ENCODE data around the gene VASH2. TPM values are rescaled to one million over a fixed set of nuclear protein-coding genes. Genes with fewer than 3 reads are reported as not detected.
"Not testable (repeated sequence)": the region's sequence is repeated elsewhere in the genome, so short reads cannot be mapped to it uniquely, and the experiment has no call there.

Gene VASH2
- total RNA-seq, 1 donor from 2014 or later = 27.4 TPM

GRCh38 chr1:212986551-212986950 is 36.2 kb downstream of the VASH2 start:
- Mint-ChIP-seq H3K36me3 (no peaks in the 10 kb centered on the region), H3K4me1 (ENCODE audit: unreplicated experiment) (no peaks in the 10 kb centered on the region), H3K27me3 (no peaks in the 10 kb centered on the region), H3K27ac (no peak overlapping the region), H3K9me3 (no peaks in the 10 kb centered on the region), H3K4me3 (no peak overlapping the region)
- TF ChIP-seq CTCF (conservative IDR thresholded peaks at IDR 0.05) = no peak
- DNase-seq (ENCODE audit: extremely low spot score, unreplicated experiment) = no peak

- Mint-ChIP-seq H3K27me3 (no peaks in the 10 kb centered on the region), H3K9me3 (no peaks in the 10 kb centered on the region), H3K36me3 (peaks cover 6% of the 10 kb centered on the region), H3K4me1 (ENCODE audit: unreplicated experiment) (no peaks in the 10 kb centered on the region), H3K4me3 (no peak overlapping the region), H3K27ac (no peak overlapping the region)
- no peak for DNase-seq (ENCODE audit: extremely low spot score, unreplicated experiment)
- no peak for TF ChIP-seq CTCF (conservative IDR thresholded peaks at IDR 0.05)
Measured at GRCh38 chr1:212987702-212988322, 37.5 kb downstream of the VASH2 start.

- TF ChIP-seq CTCF (conservative IDR thresholded peaks at IDR 0.05) = no peak
- Mint-ChIP-seq H3K27me3 (no peaks in the 10 kb centered on the region), H3K36me3 (peaks cover 6% of the 10 kb centered on the region), H3K9me3 (no peaks in the 10 kb centered on the region), H3K4me1 (ENCODE audit: unreplicated experiment) (no peaks in the 10 kb centered on the region), H3K27ac (no peak overlapping the region), H3K4me3 (no peak overlapping the region)
- no peak for DNase-seq (ENCODE audit: extremely low spot score, unreplicated experiment)
Measured at GRCh38 chr1:212990276-212990675, 39.9 kb downstream of the VASH2 start.

GRCh38 chr1:212993960-212994359 is 43.6 kb downstream of the VASH2 start:
- not testable (repeated sequence) for H3K4me1 Mint-ChIP-seq (ENCODE audit: unreplicated experiment); H3K27ac Mint-ChIP-seq; H3K9me3 Mint-ChIP-seq; H3K27me3 Mint-ChIP-seq; H3K4me3 Mint-ChIP-seq; DNase-seq (ENCODE audit: extremely low spot score, unreplicated experiment)
- peaks cover 11% of the 10 kb centered on the region for H3K36me3 Mint-ChIP-seq

GRCh38 chr1:212994926-212995325 is 44.6 kb downstream of the VASH2 start:
- TF ChIP-seq CTCF (conservative IDR thresholded peaks at IDR 0.05) = no peak
- Mint-ChIP-seq H3K27ac (no peak overlapping the region), H3K9me3 (no peaks in the 10 kb centered on the region), H3K27me3 (no peaks in the 10 kb centered on the region), H3K36me3 (peaks cover 16% of the 10 kb centered on the region), H3K4me1 (ENCODE audit: unreplicated experiment) (no peaks in the 10 kb centered on the region), H3K4me3 (no peak overlapping the region)
- no peak for DNase-seq (ENCODE audit: extremely low spot score, unreplicated experiment)

GRCh38 chr1:213003256-213003655 is 52.9 kb downstream of the VASH2 start:
- H3K4me1 Mint-ChIP-seq (ENCODE audit: unreplicated experiment) = no peaks in the 10 kb centered on the region

More at GRCh38 chr1:213003256-213003655, 52.9 kb downstream of the VASH2 start:
- no peak for DNase-seq (ENCODE audit: extremely low spot score, unreplicated experiment)
- Mint-ChIP-seq H3K36me3 (peaks cover 18% of the 10 kb centered on the region), H3K27ac (no peak overlapping the region), H3K9me3 (no peaks in the 10 kb centered on the region), H3K4me3 (no peak overlapping the region), H3K27me3 (no peaks in the 10 kb centered on the region)
- TF ChIP-seq CTCF (conservative IDR thresholded peaks at IDR 0.05) = no peak
